K562 (cell line): ENCODE measurements around the gene SH2B2. TPM values are rescaled to one million over a fixed set of nuclear protein-coding genes. Genes with fewer than 3 reads are reported as not detected.
A peak's percentile ranks its signal among the peaks of the same experiment; 100 is the strongest.

Experiments used
- ATF7 ChIP-seq: fragments of 450-650 bp; IDR thresholded peaks from 2 replicates; pipeline ENCODE4 v1.7.1; 2014; ENCODE audit warnings: mild to moderate bottlenecking, moderate library complexity
- BCOR ChIP-seq: fragments of 450-650 bp; IDR thresholded peaks from 2 replicates; pipeline ENCODE4 v1.6.1; 2016
- CXXC5 ChIP-seq: fragments of 250-450 bp; sonication (Bioruptor Pico); IDR thresholded peaks from 2 replicates; pipeline ENCODE4 v1.8.0; 2022; ENCODE audit warnings: inconsistent platforms, mild to moderate bottlenecking, moderate library complexity
- EGR1 ChIP-seq: fragments of 450-650 bp; conservative IDR thresholded peaks from 2 replicates; pipeline ENCODE4 v1.6.1; 2017; ENCODE audit warnings: mild to moderate bottlenecking
- FOS ChIP-seq: IDR thresholded peaks from 3 replicates; pipeline ENCODE4 v1.6.1; 2011; ENCODE audit not compliant: insufficient read length; ENCODE audit errors: extremely low read depth
- LCOR ChIP-seq: sonication (generic); formaldehyde crosslinking; IDR thresholded peaks from 2 replicates; pipeline ENCODE4 v1.8.0; 2022; ENCODE audit warnings: mild to moderate bottlenecking, missing genetic modification reagents
- MTA3 ChIP-seq: fragments of 450-650 bp; formaldehyde crosslinking; IDR thresholded peaks from 2 replicates; pipeline ENCODE4 v1.6.1; 2017; ENCODE audit warnings: mild to moderate bottlenecking, borderline replicate concordance
- NEUROD1 ChIP-seq: fragments of 150-350 bp; IDR thresholded peaks from 2 replicates; pipeline ENCODE4 v1.6.1; 2014; ENCODE audit warnings: borderline replicate concordance, low read length, low read depth; ENCODE audit not compliant: partially characterized antibody
- RCOR1 ChIP-seq, 2 experiments: IDR thresholded peaks; 2 replicates each; pipeline ENCODE4 v1.6.1; 2012; ENCODE audit warnings: low read depth in 2 of 2, low read length in 2 of 2, borderline replicate concordance in 1 of 2, improper control_type of control experiment in 1 of 2
- SETDB1 ChIP-seq: IDR thresholded peaks from one replicate; pipeline ENCODE4 v1.6.1; 2012; ENCODE audit warnings: low read length, control low read depth, inconsistent platforms
- SMC3 ChIP-seq: conservative IDR thresholded peaks from 2 replicates; pipeline ENCODE4 v1.6.1; 2011; ENCODE audit warnings: low read depth, low read length, improper control_type of control experiment; ENCODE audit not compliant: insufficient read depth
- ZBTB17 ChIP-seq: fragments of 450-650 bp; formaldehyde crosslinking; IDR thresholded peaks from 2 replicates; pipeline ENCODE4 v1.4.0; 2020; ENCODE audit warnings: mild to moderate bottlenecking
- ZFP30 ChIP-seq: fragments of 250-450 bp; sonication (Bioruptor Pico); IDR thresholded peaks from 2 replicates; pipeline ENCODE4 v1.8.0; 2022; ENCODE audit warnings: moderate library complexity, mild to moderate bottlenecking, inconsistent platforms, borderline replicate concordance
- ZNF551 ChIP-seq: fragments of 250-450 bp; sonication (Bioruptor Pico); IDR thresholded peaks from 2 replicates; pipeline ENCODE4 v1.5.0; 2021; ENCODE audit warnings: mild to moderate bottlenecking, moderate library complexity
- ZNF57 ChIP-seq: fragments of 450-650 bp; formaldehyde crosslinking; IDR thresholded peaks from 2 replicates; pipeline ENCODE4 v1.4.0; 2020; ENCODE audit warnings: mild to moderate bottlenecking, moderate library complexity
- polyA plus RNA-seq, 8 experiments: library from polyadenylated mRNA; depleted of rRNA in 4 of 8; stranded (reverse) in 5 of 8; unstranded in 3 of 8; fragments of >200 nt; fragmentation: Nextera tagmentation in 2 of 8; fragmentation: Illumina TruSeq in 1 of 8; extraction: Ambion mirVana in 2 of 8; extraction: Trizol in 1 of 8; gene quantifications; 2 replicates each; pipeline versions ENCODE4 v1.2.1 to v1.2.3, GENCODE V29; 2011 to 2014; ENCODE audit warnings: inconsistent platforms in 1 of 8, missing spikeins in 1 of 8
- total RNA-seq, 7 experiments: library from RNA; depleted of rRNA in 6 of 7; stranded (reverse); fragments of >200 nt in 6 of 7; fragmentation: Illumina TruSeq in 2 of 7; extraction: Trizol in 2 of 7; gene quantifications; 2 replicates each; pipeline versions ENCODE4 v1.2.1 to v1.2.3, GENCODE V29; 2011 to 2021; ENCODE audit warnings: low replicate concordance in 1 of 7
- TF ChIP-seq, protein P1 (sequence below), 2 experiments: fragments of 450-650 bp; IDR thresholded peaks; 2 replicates each; pipeline ENCODE4 v1.6.1; 2016
- TF ChIP-seq, protein P2 (sequence below): fragments of 450-650 bp; IDR thresholded peaks from 2 replicates; pipeline ENCODE4 v1.6.1; 2017; ENCODE audit warnings: antibody characterized with exemption
- TF ChIP-seq, protein P3 (sequence below): fragments of 450-650 bp; IDR thresholded peaks from 2 replicates; pipeline ENCODE4 v1.6.1; 2016; ENCODE audit warnings: antibody characterized with exemption

The SH2B2 gene
- total and polyA plus RNA-seq, 9 of the 15 experiments (the other 6 are each of a cell fraction or from before 2014, with no cell fraction given): 0.03 to 0.89 (median 0.07) TPM; not detected in 4

DNA sequence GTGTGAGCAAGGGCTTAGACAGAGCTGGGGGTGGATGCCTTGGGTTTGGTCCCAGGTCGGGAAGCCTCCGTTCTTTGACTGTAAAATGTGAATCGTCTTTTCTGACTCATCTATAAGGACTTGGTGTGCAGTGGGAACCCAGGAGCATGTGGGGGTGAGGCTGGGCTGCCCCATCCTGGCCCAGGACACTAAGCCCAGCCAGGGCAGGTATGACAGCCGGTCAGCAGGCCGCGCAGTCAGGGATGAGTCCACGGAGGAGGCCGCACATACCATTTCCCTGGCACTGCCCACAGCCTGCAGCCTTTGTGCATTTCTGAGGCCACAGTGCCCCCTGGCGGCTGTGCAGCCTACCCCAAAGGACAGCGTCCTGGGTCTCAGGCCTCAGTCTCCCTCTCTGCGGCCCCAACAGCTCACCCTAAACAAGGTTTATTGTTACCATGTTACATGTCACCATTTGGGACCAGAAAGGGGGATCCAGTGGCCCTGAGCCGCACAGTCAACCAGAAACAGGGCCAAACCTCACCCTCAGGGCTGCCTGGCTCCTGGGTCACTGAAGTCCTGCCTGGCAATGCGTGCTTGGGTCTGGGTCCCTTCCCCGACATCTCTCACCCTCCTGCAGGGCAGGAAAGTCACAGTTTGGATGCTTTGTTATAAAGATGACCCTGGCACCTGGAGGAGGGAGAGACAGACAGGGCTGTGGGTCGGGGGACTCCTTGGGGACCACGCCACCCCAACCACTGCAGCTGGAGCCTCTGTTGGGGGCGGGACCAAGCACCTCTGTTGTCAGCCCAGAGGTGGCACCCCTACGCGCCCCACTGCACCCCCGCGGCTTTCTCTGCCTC lies 14.4 kb upstream of the SH2B2 start (continued):
- TF ChIP-seq, protein P1, sequence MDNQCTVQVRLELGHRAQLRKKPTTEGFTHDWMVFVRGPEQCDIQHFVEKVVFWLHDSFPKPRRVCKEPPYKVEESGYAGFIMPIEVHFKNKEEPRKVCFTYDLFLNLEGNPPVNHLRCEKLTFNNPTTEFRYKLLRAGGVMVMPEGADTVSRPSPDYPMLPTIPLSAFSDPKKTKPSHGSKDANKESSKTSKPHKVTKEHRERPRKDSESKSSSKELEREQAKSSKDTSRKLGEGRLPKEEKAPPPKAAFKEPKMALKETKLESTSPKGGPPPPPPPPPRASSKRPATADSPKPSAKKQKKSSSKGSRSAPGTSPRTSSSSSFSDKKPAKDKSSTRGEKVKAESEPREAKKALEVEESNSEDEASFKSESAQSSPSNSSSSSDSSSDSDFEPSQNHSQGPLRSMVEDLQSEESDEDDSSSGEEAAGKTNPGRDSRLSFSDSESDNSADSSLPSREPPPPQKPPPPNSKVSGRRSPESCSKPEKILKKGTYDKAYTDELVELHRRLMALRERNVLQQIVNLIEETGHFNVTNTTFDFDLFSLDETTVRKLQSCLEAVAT (IDR thresholded peaks at IDR 0.05): peak in 1 of 2 experiments; percentile 42; a peak in 1 of 4 replicates
- peak; percentile 40 for TF ChIP-seq NEUROD1
- TF ChIP-seq ATF7: peak; percentile 42; the same call in 1 of the 2 replicates
- TF ChIP-seq BCOR: peak; percentile 53
- TF ChIP-seq CXXC5 (CRISPR knock-in tag): 0 out of 2 replicates have a peak, but pooled peaks have one; percentile 24
- peak; percentile 99 for TF ChIP-seq SMC3
- TF ChIP-seq ZBTB17 (CRISPR knock-in tag): peak; percentile 87
- peak; percentile 75; the same call in 1 of the 2 replicates for TF ChIP-seq MTA3
- TF ChIP-seq RCOR1 (IDR thresholded peaks at IDR 0.05; ENCODE audit: borderline replicate concordance in 1 of 2, low read depth in 2 of 2, low read length in 2 of 2): peak in 1 of 2 experiments; percentile 40; a peak in 1 of 4 replicates
- TF ChIP-seq LCOR: 0 out of 2 replicates have a peak, but pooled peaks have one; percentile 59
- TF ChIP-seq ZFP30 (CRISPR knock-in tag): no peak
- TF ChIP-seq ZNF551 (CRISPR knock-in tag): no peak
- TF ChIP-seq, protein P2, sequence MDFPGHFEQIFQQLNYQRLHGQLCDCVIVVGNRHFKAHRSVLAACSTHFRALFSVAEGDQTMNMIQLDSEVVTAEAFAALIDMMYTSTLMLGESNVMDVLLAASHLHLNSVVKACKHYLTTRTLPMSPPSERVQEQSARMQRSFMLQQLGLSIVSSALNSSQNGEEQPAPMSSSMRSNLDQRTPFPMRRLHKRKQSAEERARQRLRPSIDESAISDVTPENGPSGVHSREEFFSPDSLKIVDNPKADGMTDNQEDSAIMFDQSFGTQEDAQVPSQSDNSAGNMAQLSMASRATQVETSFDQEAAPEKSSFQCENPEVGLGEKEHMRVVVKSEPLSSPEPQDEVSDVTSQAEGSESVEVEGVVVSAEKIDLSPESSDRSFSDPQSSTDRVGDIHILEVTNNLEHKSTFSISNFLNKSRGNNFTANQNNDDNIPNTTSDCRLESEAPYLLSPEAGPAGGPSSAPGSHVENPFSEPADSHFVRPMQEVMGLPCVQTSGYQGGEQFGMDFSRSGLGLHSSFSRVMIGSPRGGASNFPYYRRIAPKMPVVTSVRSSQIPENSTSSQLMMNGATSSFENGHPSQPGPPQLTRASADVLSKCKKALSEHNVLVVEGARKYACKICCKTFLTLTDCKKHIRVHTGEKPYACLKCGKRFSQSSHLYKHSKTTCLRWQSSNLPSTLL: no peak
- TF ChIP-seq EGR1: 0 out of 2 replicates have a peak, but pooled peaks have one; percentile 7
- no peak for TF ChIP-seq SETDB1
- TF ChIP-seq, protein P3, sequence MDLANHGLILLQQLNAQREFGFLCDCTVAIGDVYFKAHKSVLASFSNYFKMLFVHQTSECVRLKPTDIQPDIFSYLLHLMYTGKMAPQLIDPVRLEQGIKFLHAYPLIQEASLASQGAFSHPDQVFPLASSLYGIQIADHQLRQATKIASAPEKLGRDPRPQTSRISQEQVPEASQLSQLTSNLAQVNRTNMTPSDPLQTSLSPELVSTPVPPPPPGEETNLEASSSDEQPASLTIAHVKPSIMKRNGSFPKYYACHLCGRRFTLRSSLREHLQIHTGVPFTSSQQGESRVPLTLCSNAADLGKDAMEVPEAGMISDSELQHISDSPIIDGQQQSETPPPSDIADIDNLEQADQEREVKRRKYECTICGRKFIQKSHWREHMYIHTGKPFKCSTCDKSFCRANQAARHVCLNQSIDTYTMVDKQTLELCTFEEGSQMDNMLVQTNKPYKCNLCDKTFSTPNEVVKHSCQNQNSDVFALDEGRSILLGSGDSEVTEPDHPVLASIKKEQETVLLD: 0 out of 2 replicates have a peak, but pooled peaks have one; percentile 31
- TF ChIP-seq ZNF57 (CRISPR knock-in tag): no peak
- no peak for TF ChIP-seq FOS
